GM23248 (cell line): ENCODE results near the gene ZNF750. TPM values are rescaled to one million over a fixed set of nuclear protein-coding genes. Genes with fewer than 3 reads are reported as not detected.

Experiments
- DNase-seq: peaks from one replicate; pipeline ENCODE4 v3.0.0-alpha.2; 2015
- H2AFZ ChIP-seq: fragments of 200-600 bp; sonication (generic); 2 replicates; pipeline ENCODE4 v1.6.1; 2016; ENCODE audit warnings: antibody characterized with exemption
- H3F3A ChIP-seq: fragments of 200-600 bp; sonication (generic); 2 replicates; pipeline ENCODE4 v1.6.1; 2016; ENCODE audit warnings: mild to moderate bottlenecking, antibody characterized with exemption, mixed run types; ENCODE audit not compliant: insufficient read depth
- H3K27ac ChIP-seq: fragments of 200-600 bp; sonication (generic); 2 replicates; pipeline ENCODE4 v1.5.1; 2016; ENCODE audit warnings: mild to moderate bottlenecking
- H3K27me3 ChIP-seq: fragments of 200-600 bp; sonication (generic); replicated peaks from 2 replicates; pipeline ENCODE4 v1.6.1; 2016; ENCODE audit warnings: mild to moderate bottlenecking; ENCODE audit not compliant: insufficient read depth
- H3K36me3 ChIP-seq: fragments of 200-600 bp; sonication (generic); 2 replicates; pipeline ENCODE4 v1.6.1; 2016; ENCODE audit warnings: low read depth, mild to moderate bottlenecking
- H3K4me1 ChIP-seq: fragments of 200-600 bp; sonication (generic); 2 replicates; pipeline ENCODE4 v1.6.1; 2016; ENCODE audit warnings: mild to moderate bottlenecking; ENCODE audit not compliant: insufficient read depth
- H3K4me2 ChIP-seq: fragments of 200-600 bp; sonication (generic); one replicate; pipeline ENCODE4 v1.6.1; 2016; ENCODE audit warnings: mild to moderate bottlenecking; ENCODE audit not compliant: unreplicated experiment
- H3K4me3 ChIP-seq: fragments of 200-600 bp; sonication (generic); 2 replicates; pipeline ENCODE4 v1.5.1; 2016; ENCODE audit warnings: mild to moderate bottlenecking
- H3K79me2 ChIP-seq: fragments of 200-600 bp; sonication (generic); 2 replicates; pipeline ENCODE4 v1.6.1; 2016; ENCODE audit warnings: mild to moderate bottlenecking; ENCODE audit not compliant: insufficient read depth
- H3K9ac ChIP-seq: fragments of 200-600 bp; sonication (generic); 2 replicates; pipeline ENCODE4 v1.6.1; 2016; ENCODE audit warnings: mild to moderate bottlenecking
- H3K9me2 ChIP-seq: fragments of 200-600 bp; sonication (generic); 2 replicates; pipeline ENCODE4 v1.6.1; 2016; ENCODE audit warnings: mixed run types, mild to moderate bottlenecking, moderate library complexity; ENCODE audit not compliant: insufficient read depth
- H3K9me3 ChIP-seq: fragments of 200-600 bp; sonication (generic); one replicate; pipeline ENCODE4 v1.6.1; 2017; ENCODE audit warnings: low read depth
- H4K20me1 ChIP-seq: fragments of 200-600 bp; sonication (generic); 2 replicates; pipeline ENCODE4 v1.6.0; 2016; ENCODE audit not compliant: insufficient read depth
- EZH2 ChIP-seq: fragments of 200-600 bp; sonication (generic); IDR thresholded peaks from 2 replicates; pipeline ENCODE4 v1.6.1; 2018; ENCODE audit warnings: antibody characterized with exemption, mild to moderate bottlenecking; ENCODE audit not compliant: insufficient read depth, poor library complexity, severe bottlenecking
- EZH2phosphoT487 ChIP-seq: fragments of 200-600 bp; sonication (generic); IDR thresholded peaks from 2 replicates; pipeline ENCODE4 v1.6.1; 2018; ENCODE audit warnings: antibody characterized with exemption, moderate library complexity, mild to moderate bottlenecking, low read depth; ENCODE audit not compliant: insufficient read depth
- WGBS, 2 experiments: methylation state at CpG; one replicate each; pipeline ENCODE4 v1.1.6; 2015 to 2017; ENCODE audit warnings: low lambda C conversion rate in 2 of 2, low coverage in 1 of 2; ENCODE audit errors: missing lambda C conversion rate in 2 of 2; 5-methylcytosine and 5-hydroxymethylcytosine counted together
- in situ Hi-C: fragments of 300-500 bp; cut with MboI; formaldehyde crosslinking; loops from 2 replicates; pipeline ENCODE4 v1.15.0; 2020
- polyA plus RNA-seq: library from polyadenylated mRNA; unstranded; fragments of >200 nt; fragmentation: Nextera tagmentation; extraction: Ambion mirVana; gene quantifications from 2 replicates; pipeline ENCODE4 v1.2.1, GENCODE V29; 2016
- total RNA-seq: library from RNA; depleted of rRNA; stranded (reverse); fragments of >200 nt; shearing (Covaris generic); gene quantifications from 2 replicates; pipeline ENCODE4 v1.2.3, GENCODE V29; 2014

ZNF750 gene
- total and polyA plus RNA-seq, 2 experiments from 2014 or later, result 0.11 TPM; not detected in 1

DNA sequence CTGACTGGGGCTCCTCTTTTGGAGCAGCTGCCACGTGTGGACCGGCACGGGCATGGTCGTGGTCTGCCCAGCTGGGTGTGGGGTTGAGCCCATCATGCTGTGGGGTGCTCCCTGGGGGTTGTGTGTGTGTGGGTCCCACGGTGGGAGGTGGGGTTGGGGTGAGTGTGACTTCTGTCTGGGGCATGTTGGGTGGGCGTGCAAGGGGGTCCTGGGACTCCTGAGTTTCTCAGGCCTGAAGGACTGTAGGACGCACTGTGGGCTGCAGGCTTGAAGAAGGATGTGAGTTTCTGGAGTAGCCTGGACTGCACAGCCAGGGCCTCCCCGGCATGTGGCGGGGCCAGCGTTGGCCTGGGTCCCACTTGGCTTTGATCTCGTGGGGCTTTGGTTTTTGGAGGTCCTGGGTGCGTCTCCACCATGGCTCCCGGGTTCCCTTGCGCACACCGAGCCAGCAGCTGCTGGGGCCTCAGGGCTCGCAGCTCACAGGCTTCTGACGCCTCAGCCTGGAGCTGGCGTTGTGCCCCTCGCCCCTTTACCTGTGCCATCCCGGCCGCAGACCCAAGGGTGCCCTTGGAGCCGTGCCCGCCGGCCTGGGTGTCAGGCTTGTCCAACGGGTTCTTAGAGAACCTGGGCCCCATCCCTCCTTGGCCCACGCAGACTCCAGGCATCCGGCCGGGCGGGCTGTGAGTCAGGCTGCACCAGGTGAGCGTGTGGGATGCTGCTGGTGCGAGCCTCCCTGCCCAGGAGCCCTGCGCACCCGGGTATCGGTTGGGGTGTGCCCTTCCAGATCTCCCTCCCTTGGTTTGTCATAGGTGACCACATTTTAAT is 34.4 kb upstream of the ZNF750 start:
- Histone ChIP-seq H3K27me3 (no peaks in the 10 kb centered on the region), H3K9me2 (no peaks in the 10 kb centered on the region), H3K36me3 (no peaks in the 10 kb centered on the region), H3K4me1 (peaks cover 13% of the 10 kb centered on the region), H3K27ac (no peak overlapping the region), H3K9ac (no peak overlapping the region), H3K4me3 (no peak overlapping the region), H3K4me2 (no peak overlapping the region), H3K79me2 (no peaks in the 10 kb centered on the region), H4K20me1 (no peaks in the 10 kb centered on the region), H3F3A (peaks cover 10% of the 10 kb centered on the region; the same call in 1 of the 2 replicates), H3K9me3 (no peaks in the 10 kb centered on the region), H2AFZ (no peak overlapping the region)
- 89 to 90% methylated on average over 26 to 34 of the region's 34 CpGs for WGBS, 2 experiments
- no peak for DNase-seq
- TF ChIP-seq EZH2, result no peak
- no peak for TF ChIP-seq EZH2phosphoT487
- in situ Hi-C loops, result no loop called here

DNA sequence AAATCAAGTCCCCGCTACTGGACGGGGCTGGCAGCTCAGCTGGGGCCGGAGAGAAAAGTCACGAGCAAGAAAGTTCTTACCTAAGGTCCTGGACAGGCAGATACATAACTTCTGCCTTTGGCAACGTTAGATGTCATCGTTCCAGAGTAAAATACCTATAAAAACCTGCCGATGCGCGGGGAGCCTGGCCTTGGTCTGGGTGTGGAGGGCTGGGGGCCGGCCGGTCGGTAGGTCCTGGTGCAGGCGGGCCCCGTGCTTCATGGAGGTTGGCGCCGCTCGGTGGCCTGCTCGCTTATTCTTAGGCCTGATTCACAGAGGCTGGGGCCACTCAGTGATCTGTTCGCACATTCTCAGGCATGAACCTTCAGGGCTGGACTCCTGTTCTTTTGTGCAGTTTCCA is 33.7 kb upstream of the ZNF750 start:
- no peak overlapping the region for H3K4me2 ChIP-seq
- peaks cover 13% of the 10 kb centered on the region for H3K4me1 ChIP-seq
- 88 to 97% methylated on average over 19 of the region's 19 CpGs for WGBS, 2 experiments
- H3K27me3 ChIP-seq, result no peaks in the 10 kb centered on the region
- H3F3A ChIP-seq, result peaks cover 10% of the 10 kb centered on the region; the same call in 1 of the 2 replicates
- H3K79me2 ChIP-seq, result no peaks in the 10 kb centered on the region
- no peak overlapping the region for H3K4me3 ChIP-seq
- in situ Hi-C loops, result no loop called here
- no peaks in the 10 kb centered on the region for H3K9me2 ChIP-seq
- H3K36me3 ChIP-seq, result no peaks in the 10 kb centered on the region
- no peak overlapping the region for H2AFZ ChIP-seq
- DNase-seq, result no peak
- H4K20me1 ChIP-seq, result no peaks in the 10 kb centered on the region
- TF ChIP-seq EZH2phosphoT487, result no peak
- no peak for TF ChIP-seq EZH2
- no peaks in the 10 kb centered on the region for H3K9me3 ChIP-seq
- H3K9ac ChIP-seq, result no peak overlapping the region
- H3K27ac ChIP-seq, result no peak overlapping the region

DNA sequence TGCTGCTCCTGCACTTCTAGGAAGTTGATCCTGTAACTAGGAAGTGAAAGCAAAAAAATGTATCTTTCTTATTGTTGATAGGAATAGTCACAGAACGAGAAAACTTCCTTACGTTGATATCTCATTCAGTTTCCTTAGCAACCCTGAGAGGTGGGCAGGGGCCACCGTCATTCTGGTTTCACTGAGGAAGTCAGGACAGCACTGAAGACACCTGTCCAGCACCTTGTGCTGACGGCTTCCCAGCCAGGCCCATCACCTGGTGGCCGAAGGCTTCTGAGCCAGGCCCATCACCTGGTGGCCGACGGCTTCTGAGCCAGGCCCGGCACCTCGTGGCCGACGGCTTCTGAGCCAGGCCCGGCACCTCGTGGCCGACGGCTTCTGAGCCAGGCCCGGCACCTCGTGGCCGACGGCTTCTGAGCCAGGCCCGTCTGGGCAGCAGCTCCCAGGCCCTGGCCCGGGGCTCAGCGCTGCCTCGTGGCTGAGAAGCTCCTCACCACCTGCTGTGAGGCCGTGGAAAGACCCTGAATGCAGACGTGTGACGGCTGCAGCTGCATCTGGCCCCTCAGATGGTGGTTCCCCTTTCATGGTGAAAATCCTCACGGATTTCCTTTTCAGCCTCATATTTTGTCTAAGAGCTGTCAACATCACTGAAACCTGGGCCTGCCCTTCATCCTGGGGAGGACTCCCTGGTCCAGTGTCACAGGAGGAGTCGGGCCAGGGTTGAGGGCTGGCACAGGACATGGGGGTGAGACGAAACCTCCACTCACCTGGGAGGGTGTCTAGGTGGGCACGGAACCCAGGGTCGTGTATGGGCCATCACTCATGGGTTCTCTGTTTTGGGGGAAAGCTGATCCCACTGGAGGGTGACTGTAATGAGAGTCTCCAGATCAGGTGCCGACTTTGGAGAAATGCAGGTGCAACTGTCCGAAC is 33.0 kb upstream of the ZNF750 start:
- DNase-seq, result no peak
- H3F3A ChIP-seq, result peaks cover 10% of the 10 kb centered on the region; the same call in 1 of the 2 replicates
- no peaks in the 10 kb centered on the region for H3K36me3 ChIP-seq
- no peak overlapping the region for H2AFZ ChIP-seq
- no peak overlapping the region for H3K9ac ChIP-seq
- WGBS, 2 experiments, result 91 to 97% methylated on average over 30 to 33 of the region's 33 CpGs
- in situ Hi-C loops, result no loop called here
- H3K79me2 ChIP-seq, result no peaks in the 10 kb centered on the region
- no peaks in the 10 kb centered on the region for H3K9me3 ChIP-seq
- TF ChIP-seq EZH2phosphoT487 (no peak), EZH2 (no peak)
- H3K27me3 ChIP-seq, result no peaks in the 10 kb centered on the region
- no peak overlapping the region for H3K27ac ChIP-seq
- no peak overlapping the region for H3K4me2 ChIP-seq
- H3K9me2 ChIP-seq, result no peaks in the 10 kb centered on the region
- no peaks in the 10 kb centered on the region for H4K20me1 ChIP-seq
- no peak overlapping the region for H3K4me3 ChIP-seq
- peaks cover 13% of the 10 kb centered on the region for H3K4me1 ChIP-seq

DNA sequence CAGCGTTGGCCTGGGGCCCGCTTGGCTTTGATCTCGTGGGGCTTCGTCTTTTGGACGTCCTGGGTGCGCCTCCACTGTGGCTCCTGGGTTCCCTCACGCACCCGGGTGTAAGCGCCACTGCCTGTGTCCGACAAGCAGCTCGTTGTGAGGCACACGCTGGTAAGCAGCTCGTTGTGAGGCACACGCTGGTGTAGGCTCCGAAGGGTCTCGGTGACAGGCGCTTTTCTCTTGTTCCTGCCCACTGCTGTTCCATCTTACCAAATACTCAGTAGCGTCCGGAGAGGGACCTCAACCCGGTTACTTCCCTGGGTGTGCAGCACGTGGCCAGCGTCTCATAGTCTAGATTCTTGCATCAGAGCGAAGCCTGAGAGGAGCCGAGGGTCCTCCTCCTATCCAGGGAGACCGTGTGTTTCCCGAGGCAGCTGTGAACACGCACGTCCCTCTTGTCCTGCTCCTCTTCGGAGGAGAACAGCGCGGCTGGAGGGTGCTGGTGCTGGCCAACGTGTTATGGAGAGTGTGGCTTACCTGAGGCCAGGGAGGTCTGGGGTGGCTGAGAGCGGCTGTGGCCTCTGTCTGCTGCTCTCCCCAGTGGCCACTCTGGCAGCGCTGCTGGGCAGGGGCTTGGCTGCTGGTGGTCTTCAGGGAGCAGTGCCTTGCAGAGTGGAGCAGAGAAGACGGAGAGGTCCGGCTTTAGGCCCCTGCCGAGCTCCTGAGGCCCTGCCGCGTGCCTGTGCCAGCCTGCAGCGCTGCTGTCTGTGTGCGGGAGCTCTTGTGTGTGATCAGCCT is 32.1 kb upstream of the ZNF750 start:
- WGBS, 2 experiments, result 89 to 92% methylated on average over 40 to 41 of the region's 41 CpGs
- H3K79me2 ChIP-seq, result no peaks in the 10 kb centered on the region
- no peak overlapping the region for H2AFZ ChIP-seq

More for the DNA sequence above, 32.1 kb upstream of the ZNF750 start:
- no peak overlapping the region for H3K27ac ChIP-seq
- H4K20me1 ChIP-seq, result no peaks in the 10 kb centered on the region
- TF ChIP-seq EZH2, result no peak
- TF ChIP-seq EZH2phosphoT487, result no peak
- H3K4me3 ChIP-seq, result no peak overlapping the region
- H3K36me3 ChIP-seq, result no peaks in the 10 kb centered on the region
- no peaks in the 10 kb centered on the region for H3K9me2 ChIP-seq
- H3K4me2 ChIP-seq, result no peak overlapping the region
- peaks cover 15% of the 10 kb centered on the region for H3K4me1 ChIP-seq
- no peak for DNase-seq
- H3K9me3 ChIP-seq, result no peaks in the 10 kb centered on the region
- no peaks in the 10 kb centered on the region for H3K27me3 ChIP-seq
- in situ Hi-C loops, result no loop called here
- H3F3A ChIP-seq, result peaks cover 7% of the 10 kb centered on the region; the same call in 1 of the 2 replicates
- no peak overlapping the region for H3K9ac ChIP-seq
